HG03280 (cell line): ENCODE measurements around the gene CKAP2.
"Not testable (repeated sequence)": the region's sequence is repeated elsewhere in the genome, so short reads cannot be mapped to it uniquely, and the experiment has no call there.

Experiments used
- ATAC-seq: cut with Tn5 transposase; IDR thresholded peaks from one replicate; pipeline ENCODE4 v1.9.1; 2021; ENCODE audit warnings: mild to moderate bottlenecking, moderate library complexity; ENCODE audit not compliant: unreplicated experiment

The CKAP2 gene, protein sequence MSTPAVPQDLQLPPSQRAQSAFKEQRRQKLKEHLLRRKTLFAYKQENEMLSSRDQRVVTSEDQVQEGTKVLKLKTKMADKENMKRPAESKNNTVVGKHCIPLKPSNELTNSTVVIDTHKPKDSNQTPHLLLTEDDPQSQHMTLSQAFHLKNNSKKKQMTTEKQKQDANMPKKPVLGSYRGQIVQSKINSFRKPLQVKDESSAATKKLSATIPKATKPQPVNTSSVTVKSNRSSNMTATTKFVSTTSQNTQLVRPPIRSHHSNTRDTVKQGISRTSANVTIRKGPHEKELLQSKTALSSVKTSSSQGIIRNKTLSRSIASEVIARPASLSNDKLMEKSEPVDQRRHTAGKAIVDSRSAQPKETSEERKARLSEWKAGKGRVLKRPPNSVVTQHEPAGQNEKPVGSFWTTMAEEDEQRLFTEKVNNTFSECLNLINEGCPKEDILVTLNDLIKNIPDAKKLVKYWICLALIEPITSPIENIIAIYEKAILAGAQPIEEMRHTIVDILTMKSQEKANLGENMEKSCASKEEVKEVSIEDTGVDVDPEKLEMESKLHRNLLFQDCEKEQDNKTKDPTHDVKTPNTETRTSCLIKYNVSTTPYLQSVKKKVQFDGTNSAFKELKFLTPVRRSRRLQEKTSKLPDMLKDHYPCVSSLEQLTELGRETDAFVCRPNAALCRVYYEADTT

DNA sequence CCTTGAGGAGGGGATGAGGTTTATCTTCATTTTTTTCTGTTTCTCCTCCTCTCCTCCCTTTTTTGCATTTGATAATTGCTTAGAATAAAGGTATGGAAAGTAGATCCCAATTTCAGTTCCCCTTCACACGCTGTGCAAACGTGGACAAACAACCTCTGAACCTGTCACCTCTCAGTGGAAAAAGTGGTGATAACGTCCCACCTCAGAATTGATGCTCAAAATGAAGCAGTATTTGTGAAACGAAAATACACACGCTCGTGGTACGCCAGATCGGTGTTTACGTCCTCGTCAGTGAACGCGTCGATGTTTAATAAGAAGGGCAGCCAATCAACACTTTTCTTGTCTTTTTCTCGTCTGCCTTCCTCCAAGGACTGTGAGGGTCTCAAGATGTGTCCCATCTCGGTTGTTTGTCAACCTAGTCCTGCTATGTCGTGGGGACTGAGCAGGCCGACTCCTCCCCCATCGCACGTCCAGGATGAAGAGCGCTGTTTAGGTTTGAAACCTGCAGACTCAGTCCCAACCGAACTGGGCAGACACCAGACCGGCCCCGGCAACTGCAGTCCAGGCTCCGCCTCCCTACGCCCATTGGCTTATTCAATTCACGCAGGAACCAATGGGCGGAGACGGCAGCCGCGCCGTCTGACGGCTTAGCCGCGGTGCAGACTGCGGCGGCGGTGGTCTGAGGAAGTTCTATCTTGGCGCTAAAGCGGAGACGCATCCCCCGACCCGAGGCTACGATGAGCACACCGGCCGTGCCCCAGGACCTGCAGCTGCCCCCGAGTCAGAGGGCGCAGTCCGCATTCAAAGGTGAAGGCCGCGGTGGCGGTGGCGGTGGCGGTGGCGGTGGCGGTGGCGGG is at the start of gene CKAP2:
Gene CKAP2, plus strand, starts transcription at position 659 of the 857 bp plus-strand sequence. Its CDS starts 79 bp downstream, at position 738.
- peak; percentile 73 for ATAC-seq

DNA sequence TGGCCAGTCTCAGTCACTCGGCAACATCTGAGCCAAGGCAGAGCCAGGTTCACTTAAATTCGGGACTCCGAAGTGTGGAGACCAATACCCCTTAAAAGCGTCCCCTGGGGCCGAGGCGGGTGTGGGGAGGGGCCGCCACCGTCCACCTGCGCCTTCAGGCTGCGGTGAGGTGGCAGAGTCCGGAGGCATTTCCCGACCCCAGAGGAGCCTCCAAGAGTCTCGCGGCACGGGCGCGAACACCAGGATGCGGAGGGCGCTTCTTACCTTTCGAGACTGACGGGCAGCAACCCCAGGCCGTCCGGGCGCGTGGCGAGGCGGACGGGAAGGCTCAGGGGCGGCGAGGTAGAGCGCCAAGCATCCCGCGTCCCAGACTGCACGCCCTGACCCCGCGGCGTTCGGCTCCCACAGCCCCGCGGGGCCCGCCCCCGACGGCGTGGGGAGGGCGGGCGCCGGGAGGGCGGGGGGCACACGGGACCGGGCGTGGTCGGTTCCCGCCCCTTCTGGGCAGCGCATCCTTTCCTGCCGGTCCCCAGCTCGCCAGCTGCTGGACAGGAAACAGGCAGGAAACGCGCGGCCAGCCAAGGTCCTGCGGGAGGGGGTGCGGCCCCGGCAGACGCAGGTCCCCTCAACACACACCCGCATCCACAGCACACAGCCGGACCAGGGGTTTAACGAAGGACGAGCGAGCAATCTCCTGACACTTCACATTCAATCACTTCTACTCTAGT is 49.3 kb upstream of the CKAP2 start, which contains the start of gene THSD1:
Gene THSD1, minus strand, starts transcription at position 406 of the 728 bp plus-strand sequence. CDS start 3,572 bp downstream, outside the sequence.
- no peak for ATAC-seq

- ATAC-seq: no peak
These were observed 48.6 kb upstream of the CKAP2 start for GRCh38 chr13:52406629-52407028.

DNA sequence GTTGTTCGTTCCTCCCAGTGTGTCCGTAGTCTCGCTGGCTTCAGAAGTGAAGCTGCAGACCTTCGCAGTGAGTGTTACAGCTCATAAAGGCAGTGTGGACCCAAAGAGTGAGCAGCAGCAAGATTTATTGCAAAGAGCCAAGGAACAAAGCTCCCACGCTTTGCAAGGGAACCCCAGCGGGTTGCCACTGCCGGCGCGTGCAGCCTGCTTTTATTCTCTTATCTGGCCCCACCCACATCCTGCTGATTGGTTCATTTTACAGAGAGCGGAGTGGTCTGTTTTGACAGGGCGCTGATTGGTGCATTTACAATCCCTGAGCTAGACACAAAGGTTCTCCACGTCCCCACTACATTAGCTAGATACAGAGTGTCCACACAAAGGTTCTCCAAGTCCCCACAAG is 47.8 kb upstream of the CKAP2 start:
- not testable (repeated sequence) for ATAC-seq

DNA sequence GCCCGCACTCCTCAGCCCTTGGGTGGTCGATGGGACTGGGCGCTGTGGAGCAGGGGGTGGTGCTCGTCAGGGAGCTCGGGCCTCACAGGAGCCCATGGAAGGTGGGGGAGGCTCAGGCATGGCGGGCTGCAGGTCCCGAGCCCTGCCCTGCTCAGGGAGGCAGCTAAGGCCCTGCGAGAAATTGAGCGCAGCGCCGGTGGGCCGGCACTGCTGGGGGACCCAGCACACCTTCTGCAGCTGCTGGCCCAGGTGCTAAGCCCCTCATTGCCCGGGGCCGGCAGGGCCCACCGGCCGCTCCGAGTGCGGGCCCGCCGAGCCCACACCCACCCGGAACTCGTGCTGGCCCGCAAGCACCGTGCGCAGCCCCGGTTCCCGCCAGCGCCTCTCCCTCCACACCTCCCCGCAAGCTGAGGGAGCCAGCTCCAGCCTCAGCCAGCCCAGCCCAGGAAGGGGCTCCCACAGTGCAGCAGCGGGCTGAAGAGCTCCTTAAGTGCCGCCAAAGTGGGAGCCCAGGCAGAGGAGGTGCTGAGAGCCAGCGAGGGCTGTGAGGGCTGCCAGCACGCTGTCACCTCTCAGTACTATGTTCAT is 47.1 kb upstream of the CKAP2 start:
- ATAC-seq: not testable (repeated sequence)

GRCh38 chr13:52411629-52412028 is 43.6 kb upstream of the CKAP2 start:
- peak; percentile 57 for ATAC-seq

DNA sequence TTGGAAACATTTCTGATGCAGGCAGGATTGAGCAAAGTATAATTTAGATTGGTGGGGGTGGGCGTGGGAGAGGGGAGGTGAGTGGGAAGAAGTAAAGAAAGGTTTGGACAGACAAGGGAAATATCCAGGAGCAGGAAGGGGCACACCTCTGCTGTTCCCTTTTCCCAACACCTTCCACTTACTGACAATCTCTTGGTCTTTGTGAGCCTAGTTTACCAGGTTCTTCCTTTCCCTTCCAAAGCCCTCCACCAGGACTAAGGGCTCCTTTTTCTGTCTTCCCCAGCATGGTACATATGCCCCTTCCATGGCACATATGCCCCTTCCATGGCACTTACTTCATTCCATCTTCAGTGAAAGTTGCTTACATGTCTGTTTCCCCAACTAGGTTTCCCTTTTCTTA is 43.1 kb upstream of the CKAP2 start:
- ATAC-seq: no peak

DNA sequence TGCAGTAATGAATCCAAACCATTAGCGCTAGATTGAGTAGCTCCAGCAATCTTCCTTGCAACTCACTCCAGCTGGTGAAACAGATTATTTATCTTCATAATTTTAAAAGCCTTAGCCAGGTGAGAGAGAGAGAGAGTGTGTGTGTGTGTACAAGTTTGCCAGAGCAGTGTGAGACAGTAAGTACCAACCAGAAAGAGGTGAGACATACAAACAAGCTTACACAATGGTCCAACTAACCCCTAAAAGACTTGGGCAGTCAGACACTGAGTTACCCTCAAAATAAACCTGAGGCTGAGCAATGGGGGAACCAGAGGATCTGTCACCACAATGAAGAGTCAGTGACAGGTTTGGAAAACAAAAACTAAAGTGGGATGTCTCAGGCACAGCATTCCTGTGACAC is 41.2 kb upstream of the CKAP2 start:
- no peak for ATAC-seq

- no peak for ATAC-seq
These were observed 40.3 kb upstream of the CKAP2 start for GRCh38 chr13:52414963-52415362.

- no peak for ATAC-seq
These were observed 36.2 kb upstream of the CKAP2 start for GRCh38 chr13:52419080-52419479.

DNA sequence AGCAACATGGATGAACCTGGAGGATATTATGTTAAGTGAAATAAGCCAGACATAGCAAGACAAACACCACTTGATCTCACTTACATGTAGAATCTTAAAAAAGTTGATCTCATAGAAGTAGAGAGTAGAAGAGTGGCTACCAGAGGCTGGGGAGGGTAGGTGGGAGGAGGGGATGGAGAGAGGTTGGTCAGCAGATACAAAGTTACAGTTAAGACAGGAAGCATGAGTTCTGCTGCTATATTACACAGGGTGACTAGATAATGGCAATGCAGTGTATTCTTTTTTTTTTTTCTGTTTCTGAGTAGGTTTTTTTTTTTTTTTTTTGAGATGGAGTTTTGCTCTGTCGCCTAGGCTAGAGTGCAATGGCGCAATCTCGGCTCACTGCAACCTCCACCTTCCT is 34.1 kb upstream of the CKAP2 start:
- no peak for ATAC-seq

DNA sequence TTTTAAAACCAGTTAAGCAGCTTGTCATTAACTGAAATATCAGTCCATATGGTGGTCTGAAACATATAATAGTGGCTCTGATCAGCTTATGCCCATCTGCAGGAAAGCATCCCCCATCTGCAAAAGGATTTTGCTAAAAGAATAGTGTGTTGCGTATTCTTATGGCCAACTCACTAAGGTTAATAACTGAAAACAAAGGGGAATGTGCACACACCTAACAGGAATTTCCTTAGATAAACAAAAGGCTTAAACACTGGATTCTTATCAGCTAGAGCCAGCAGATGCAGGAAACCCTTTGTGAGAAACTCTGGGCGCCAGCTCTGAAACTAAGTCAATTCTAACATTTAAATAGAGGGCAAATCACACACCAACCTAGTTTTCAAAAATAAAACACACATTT is 27.0 kb upstream of the CKAP2 start:
- no peak for ATAC-seq

DNA sequence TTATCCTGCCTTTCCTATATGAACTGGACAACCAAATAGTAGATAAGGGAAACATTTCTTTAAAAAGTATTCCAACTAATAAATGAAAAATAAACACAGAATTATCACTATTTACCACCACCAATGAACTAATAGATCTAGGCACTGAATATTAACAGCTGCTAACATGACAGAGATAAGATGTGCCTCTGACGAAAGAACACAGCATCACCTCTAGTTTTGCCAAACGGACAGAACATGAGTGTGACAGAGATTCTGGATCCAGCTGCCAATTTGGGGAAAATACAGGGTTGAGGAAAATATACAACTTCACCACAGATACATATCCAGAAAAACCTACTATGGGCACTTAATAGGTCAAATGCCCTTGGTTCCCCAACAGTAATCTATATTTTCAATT is 22.8 kb upstream of the CKAP2 start:
- ATAC-seq: no peak

DNA sequence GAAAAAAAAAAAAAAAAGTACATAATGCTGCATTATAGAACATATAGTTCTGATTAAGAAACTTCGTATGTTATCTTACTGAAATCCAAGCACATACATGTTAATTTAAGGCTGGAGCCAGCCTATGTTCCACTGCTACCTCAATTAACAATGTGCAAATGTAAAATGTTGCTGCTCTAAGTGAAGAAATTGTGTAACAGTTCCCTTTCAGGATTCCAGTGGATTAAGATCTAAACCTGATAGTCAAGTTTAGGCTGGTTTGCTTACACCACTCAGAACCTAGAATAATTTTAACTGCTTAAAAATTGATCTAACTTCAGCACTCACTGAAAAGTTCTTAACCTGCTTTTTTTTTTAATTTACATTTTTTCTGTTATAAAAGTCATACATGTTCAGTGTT is 9.0 kb upstream of the CKAP2 start:
- no peak for ATAC-seq

- no peak for ATAC-seq
These were observed 7.9 kb upstream of the CKAP2 start for GRCh38 chr13:52447354-52447753.

DNA sequence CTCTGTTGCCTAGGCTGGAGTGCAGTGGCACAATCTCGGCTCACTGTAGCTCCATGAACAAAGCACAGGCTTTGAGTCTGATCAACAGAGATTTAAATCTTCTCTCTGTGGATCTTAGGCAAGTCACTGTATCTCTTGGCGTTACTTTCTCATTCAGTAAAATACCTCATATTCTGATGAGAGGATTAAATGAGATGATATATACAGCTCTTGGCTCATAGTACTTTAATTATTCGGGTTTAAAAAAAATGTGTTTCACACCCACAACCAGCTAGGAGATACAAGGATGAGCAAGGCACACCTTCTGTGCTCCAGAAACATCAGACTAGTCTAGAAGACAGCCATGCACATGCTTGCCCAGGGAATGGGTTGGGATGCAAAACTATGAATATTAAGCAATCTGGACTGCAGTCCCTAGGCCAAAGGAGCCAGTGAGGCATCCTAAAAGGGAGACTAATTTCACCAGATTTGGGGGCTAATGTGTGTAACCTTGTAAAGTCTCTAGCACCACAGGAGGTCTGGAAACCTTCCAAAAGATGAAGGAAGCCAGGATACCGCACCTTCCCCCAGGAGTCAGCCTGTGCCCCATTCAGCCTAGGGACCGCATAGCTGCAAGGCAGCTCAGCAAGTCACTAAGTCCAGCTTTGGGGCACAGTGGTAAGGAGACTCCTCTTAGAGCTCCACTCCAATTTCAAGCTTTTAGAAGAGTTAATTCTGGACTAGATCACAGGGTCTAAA is 7.3 kb upstream of the CKAP2 start:
- ATAC-seq: no peak

GRCh38 chr13:52449331-52450011 is 5.8 kb upstream of the CKAP2 start:
- no peak for ATAC-seq

DNA sequence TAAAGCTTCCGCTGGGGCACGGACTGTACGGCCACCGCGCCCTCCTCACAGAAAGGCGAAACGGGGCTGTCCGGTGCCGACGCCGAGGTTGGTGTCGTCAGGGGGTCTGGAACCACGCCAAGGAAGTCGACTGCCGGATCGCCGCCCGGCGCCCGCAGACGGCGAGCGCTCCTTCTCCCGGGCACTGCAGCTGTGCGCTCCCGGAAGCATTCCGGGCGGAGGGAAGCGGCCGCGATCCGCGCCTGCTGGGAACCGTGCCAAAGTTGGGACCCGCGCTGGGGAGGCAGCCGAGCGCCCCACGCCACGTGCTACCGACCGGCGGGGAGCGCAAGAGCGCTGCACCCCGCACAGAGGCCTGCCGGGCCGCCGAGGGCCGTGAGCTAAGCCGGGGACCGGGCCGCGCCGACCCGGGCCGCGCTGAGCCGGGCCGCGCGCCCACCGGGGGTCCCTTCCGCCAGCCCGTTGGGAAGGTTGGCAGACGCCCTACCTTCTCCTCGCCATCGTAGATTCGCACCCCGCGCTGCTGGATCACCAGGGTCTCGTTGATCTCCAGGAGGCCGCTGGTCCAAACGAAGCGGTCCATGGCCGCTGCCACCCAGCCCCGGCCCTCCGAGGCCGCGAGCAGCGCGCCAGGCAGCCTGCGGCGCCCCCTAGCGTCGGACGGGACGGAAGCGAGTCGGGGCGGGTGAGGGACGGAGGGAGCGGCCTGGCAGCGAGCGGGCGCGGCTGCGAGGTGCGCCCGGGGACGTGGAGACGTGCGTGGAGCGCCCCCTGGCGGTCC is 5.1 kb upstream of the CKAP2 start, which contains the start of gene VPS36:
Gene VPS36, minus strand, starts transcription at position 623 of the 781 bp plus-strand sequence. Its CDS starts 40 bp downstream, at position 583.
- peak; percentile 67 for ATAC-seq
